HepG2 (cell line): Measurements from ENCODE around the gene SPRED2. TPM values are rescaled to one million over a fixed set of nuclear protein-coding genes. Genes with fewer than 3 reads are reported as not detected.

Experiments used
- ATAC-seq: fragments of 200-7000 bp; cut with Tn5 transposase; 3 replicates; pipeline ENCODE4 v1.9.1; 2020; ENCODE audit warnings: mild to moderate bottlenecking, moderate library complexity
- BruUV-seq: library from RNA; stranded (reverse); fragments of 400-500 nt; replicated peaks from 2 replicates; lab custom pipeline; 2021; lab: Mats Ljungman, UMichigan
- CTCF ChIA-PET: fragments of 300-600 bp; formaldehyde crosslinking; extraction: SDS; loops from one replicate; lab custom pipeline; 2021; ENCODE audit warnings: low total read pairs, inconsistent platforms, low intra/inter-chr PET ratio; lab: Yijun Ruan, JAX
- POLR2A ChIA-PET: fragments of 350-600 bp; sonication (Branson Sonifier 250); formaldehyde crosslinking; loops from one replicate; lab custom pipeline; 2020; ENCODE audit warnings: antibody characterized with exemption, inconsistent platforms; lab: Yijun Ruan, JAX
- DNase-seq: peaks from one replicate; pipeline ENCODE4 v3.0.0-alpha.2; 2015; ENCODE audit warnings: low spot score
- FAIRE-seq: peaks from 3 replicates; lab custom pipeline; 2011; peaks lifted over from hg19 to GRCh38; lab: Jason Lieb, UNC
- H2AFZ ChIP-seq: one replicate; pipeline ENCODE4 v1.6.1; 2011; ENCODE audit warnings: low read length, inconsistent platforms
- H3K27ac ChIP-seq: fragments of 300-600 bp; 3 replicates; pipeline ENCODE4 v1.8.0; 2011; ENCODE audit warnings: mixed run types, mild to moderate bottlenecking, mixed read lengths, low read length, inconsistent platforms; ENCODE audit not compliant: insufficient read depth; ENCODE audit errors: extremely low read length
- H3K27me3 ChIP-seq, 2 experiments: fragments of 200-600 bp in 1 of 2; 2 replicates in 1 of 2; 3 replicates in 1 of 2; pipeline versions ENCODE4 v1.6.0 to v1.8.0; 2011; ENCODE audit warnings: low read length in 2 of 2, mild to moderate bottlenecking in 2 of 2, moderate library complexity in 2 of 2, inconsistent platforms in 1 of 2; ENCODE audit not compliant: insufficient read depth in 2 of 2, control insufficient read depth in 1 of 2
- H3K36me3 ChIP-seq, 2 experiments: fragments of 200-600 bp in 1 of 2; replicated peaks in 1 of 2; 2 replicates in 1 of 2; 3 replicates in 1 of 2; pipeline versions ENCODE4 v1.5.1 to v1.8.0; 2011; ENCODE audit warnings: low read length in 2 of 2, inconsistent platforms in 1 of 2; ENCODE audit not compliant: insufficient read depth in 2 of 2, control insufficient read depth in 1 of 2
- H3K4me1 ChIP-seq: 2 replicates; pipeline ENCODE4 v1.5.1; 2012; ENCODE audit warnings: low read length, inconsistent platforms; ENCODE audit not compliant: insufficient read depth
- H3K4me2 ChIP-seq: 2 replicates; pipeline ENCODE4 v1.6.0; 2011; ENCODE audit warnings: low read depth, low read length, inconsistent platforms
- H3K4me3 ChIP-seq, 3 experiments: fragments of 200-600 bp in 1 of 3; sonication (generic), shearing (Covaris generic) in 1 of 3; replicated peaks in 1 of 3; 2 replicates each; pipeline ENCODE4 v1.5.1; 2011 to 2016; ENCODE audit warnings: low read length in 3 of 3, inconsistent platforms in 2 of 3, low read depth in 2 of 3, mild to moderate bottlenecking in 2 of 3, control low read depth in 1 of 3, mixed read lengths in 1 of 3; ENCODE audit not compliant: insufficient read depth in 1 of 3
- H3K79me2 ChIP-seq: one replicate; pipeline ENCODE4 v1.6.1; 2011; ENCODE audit warnings: low read length, inconsistent platforms; ENCODE audit not compliant: insufficient read depth
- H3K9ac ChIP-seq: 2 replicates; pipeline ENCODE4 v1.6.0; 2011; ENCODE audit warnings: mild to moderate bottlenecking, low read depth, low read length, inconsistent platforms; ENCODE audit not compliant: insufficient read depth
- H3K9me3 ChIP-seq: 2 replicates; pipeline ENCODE4 v1.5.1; 2012; ENCODE audit warnings: mild to moderate bottlenecking, low read length
- H4K20me1 ChIP-seq: 2 replicates; pipeline ENCODE4 v1.6.0; 2011; ENCODE audit warnings: inconsistent platforms, mild to moderate bottlenecking, low read length, moderate library complexity; ENCODE audit not compliant: insufficient read depth
- ATRX ChIP-seq: sonication (generic); formaldehyde crosslinking; IDR thresholded peaks from 2 replicates; pipeline ENCODE4 v1.4.0; 2020; ENCODE audit warnings: missing genetic modification reagents, borderline replicate concordance
- HOXA3 ChIP-seq: sonication (generic); formaldehyde crosslinking; IDR thresholded peaks from 2 replicates; pipeline ENCODE4 v1.5.0; 2020; ENCODE audit warnings: missing genetic modification reagents
- NFKBIZ ChIP-seq: IDR thresholded peaks from 2 replicates; pipeline ENCODE4 v1.6.1; 2018; ENCODE audit warnings: missing genetic modification reagents, missing compliant biosample characterization
- NONO ChIP-seq, 2 experiments: fragments of 450-650 bp in 1 of 2; sonication (generic) in 1 of 2; formaldehyde crosslinking in 1 of 2; IDR thresholded peaks in 1 of 2; conservative IDR thresholded peaks in 1 of 2; 2 replicates each; pipeline versions ENCODE4 v1.6.1 to v1.8.0; 2017 to 2022; ENCODE audit warnings: mild to moderate bottlenecking in 1 of 2, missing genetic modification reagents in 1 of 2, moderate library complexity in 1 of 2
- NPAS2 ChIP-seq: sonication (generic); formaldehyde crosslinking; IDR thresholded peaks from 2 replicates; pipeline ENCODE4 v1.8.0; 2022; ENCODE audit warnings: mild to moderate bottlenecking, missing genetic modification reagents, borderline replicate concordance
- SMAD3 ChIP-seq: sonication (generic); formaldehyde crosslinking; IDR thresholded peaks from 2 replicates; pipeline ENCODE4 v1.4.0; 2020; ENCODE audit warnings: missing genetic modification reagents
- SMYD3 ChIP-seq: sonication (generic); formaldehyde crosslinking; IDR thresholded peaks from 2 replicates; pipeline ENCODE4 v1.8.1; 2023; ENCODE audit warnings: mild to moderate bottlenecking, missing genetic modification reagents
- SP4 ChIP-seq: sonication (generic); formaldehyde crosslinking; IDR thresholded peaks from 2 replicates; pipeline ENCODE4 v1.8.1; 2023; ENCODE audit warnings: mild to moderate bottlenecking, missing genetic modification reagents
- SRF ChIP-seq: IDR thresholded peaks from 2 replicates; pipeline ENCODE4 v1.6.1; 2011; ENCODE audit warnings: mild to moderate bottlenecking, low read depth, low read length, moderate library complexity
- ZBTB39 ChIP-seq: sonication (generic); formaldehyde crosslinking; IDR thresholded peaks from 2 replicates; pipeline ENCODE4 v1.5.0; 2020; ENCODE audit warnings: missing genetic modification reagents
- ZBTB42 ChIP-seq: sonication (generic); formaldehyde crosslinking; IDR thresholded peaks from 2 replicates; pipeline ENCODE4 v1.5.0; 2020; ENCODE audit warnings: mild to moderate bottlenecking, missing genetic modification reagents
- ZNF10 ChIP-seq: sonication (generic); formaldehyde crosslinking; IDR thresholded peaks from 2 replicates; pipeline ENCODE4 v1.4.0; 2020; ENCODE audit warnings: mild to moderate bottlenecking, low read depth, missing genetic modification reagents, borderline replicate concordance
- ZNF12 ChIP-seq: sonication (generic); formaldehyde crosslinking; IDR thresholded peaks from 2 replicates; pipeline ENCODE4 v1.5.0; 2020; ENCODE audit warnings: missing genetic modification reagents
- ZNF224 ChIP-seq: sonication (generic); formaldehyde crosslinking; IDR thresholded peaks from 2 replicates; pipeline ENCODE4 v1.5.0; 2020; ENCODE audit warnings: mild to moderate bottlenecking, missing genetic modification reagents
- ZNF256 ChIP-seq: sonication (generic); formaldehyde crosslinking; conservative IDR thresholded peaks from 2 replicates; pipeline ENCODE4 v1.4.0; 2020; ENCODE audit warnings: missing genetic modification reagents
- ZNF33B ChIP-seq: sonication (generic); formaldehyde crosslinking; IDR thresholded peaks from 2 replicates; pipeline ENCODE4 v1.5.1; 2020; ENCODE audit warnings: mild to moderate bottlenecking, missing genetic modification reagents
- ZNF468 ChIP-seq: sonication (generic); formaldehyde crosslinking; IDR thresholded peaks from 2 replicates; pipeline ENCODE4 v1.8.0; 2022; ENCODE audit warnings: mild to moderate bottlenecking, moderate library complexity, missing genetic modification reagents
- ZNF563 ChIP-seq: sonication (generic); formaldehyde crosslinking; IDR thresholded peaks from 2 replicates; pipeline ENCODE4 v1.8.0; 2022; ENCODE audit warnings: mild to moderate bottlenecking, moderate library complexity, missing genetic modification reagents
- ZNF607 ChIP-seq: sonication (generic); formaldehyde crosslinking; IDR thresholded peaks from 2 replicates; pipeline ENCODE4 v1.5.1; 2020; ENCODE audit warnings: missing genetic modification reagents, mild to moderate bottlenecking, borderline replicate concordance
- ZNF749 ChIP-seq: sonication (generic); formaldehyde crosslinking; IDR thresholded peaks from 2 replicates; pipeline ENCODE4 v1.8.0; 2022; ENCODE audit warnings: mild to moderate bottlenecking, missing genetic modification reagents, moderate library complexity, borderline replicate concordance
- WGBS: methylation state at CpG from one replicate; pipeline ENCODE4 v1.1.6; 2017; ENCODE audit warnings: low lambda C conversion rate; 5-methylcytosine and 5-hydroxymethylcytosine counted together
- in situ Hi-C: cut with HindIII; loops from 2 replicates; pipeline ENCODE4 v1.10.0; 2017; ENCODE audit warnings: low pct_unique_long_range_greater_than_20kb; ENCODE audit not compliant: extremely low pct_ligation_motif_present
- intact Hi-C: fragments of 100-400 bp; cut with micrococcal nuclease; formaldehyde crosslinking; loops from one replicate; pipeline ENCODE4 v1.10.0; 2022; ENCODE audit not compliant: unreplicated experiment
- polyA plus RNA-seq, 8 experiments: library from polyadenylated mRNA; depleted of rRNA in 3 of 8; stranded (reverse) in 7 of 8; unstranded in 1 of 8; fragments of >200 nt; fragmentation: Illumina TruSeq in 4 of 8; extraction: Trizol in 4 of 8; gene quantifications; 2 replicates each; pipeline versions ENCODE4 v1.2.1 to v1.2.3, GENCODE V29; 2011 to 2016; ENCODE audit warnings: low read depth in 4 of 8, missing spikeins in 1 of 8, mixed read lengths in 1 of 8; ENCODE audit not compliant: insufficient read depth in 1 of 8
- total RNA-seq, 5 experiments: library from RNA; depleted of rRNA; stranded (reverse); fragments of >200 nt; fragmentation: Illumina TruSeq; extraction: Trizol; gene quantifications; 2 replicates each; pipeline ENCODE4 v1.2.3, GENCODE V29; 2016; ENCODE audit warnings: low read depth in 1 of 5

SPRED2 gene
- total and polyA plus RNA-seq, 2 of the 13 experiments (the other 11 are each of a cell fraction or from before 2014, with no cell fraction given): 13.0 to 37.0 TPM

- Histone ChIP-seq H3K9me3 (no peaks in the 10 kb centered on the region), H3K27me3 (no peaks in the 10 kb centered on the region), H3K4me1 (peaks cover 20% of the 10 kb centered on the region), H4K20me1 (no peaks in the 10 kb centered on the region), H3K36me3 (no peaks in the 10 kb centered on the region), H3K9ac (no peak overlapping the region), H3K4me2 (no peak overlapping the region), H3K4me3 (no peak overlapping the region), H2AFZ (no peak overlapping the region), H3K79me2 (no peaks in the 10 kb centered on the region), H3K27ac (no peak overlapping the region)
- ChIA-PET CTCF (no interaction called here), POLR2A (no interaction called here)
- FAIRE-seq (no peak), DNase-seq (no peak), ATAC-seq (no peak)
- 61% methylated on average over 12 of the region's 12 CpGs for WGBS
- no TSS peak for BruUV-seq
- TF ChIP-seq NONO (IDR thresholded peaks at IDR 0.05): no peak
- no peak for TF ChIP-seq NONO (CRISPR knock-in tag; conservative IDR thresholded peaks at IDR 0.05)
- no peak for TF ChIP-seq ZNF607
- no peak for TF ChIP-seq SP4
- no peak for TF ChIP-seq NFKBIZ
- no peak for TF ChIP-seq ZNF256 (CRISPR knock-in tag)
- no peak for TF ChIP-seq ZBTB42 (CRISPR knock-in tag)
- TF ChIP-seq HOXA3 (CRISPR knock-in tag): no peak
- TF ChIP-seq ZNF468 (CRISPR knock-in tag): no peak
- in situ Hi-C loops: no loop called here
- intact Hi-C loops: no loop called here
Measured at GRCh38 chr2:65479524-65479923, 47.1 kb upstream of the SPRED2 start.

DNA sequence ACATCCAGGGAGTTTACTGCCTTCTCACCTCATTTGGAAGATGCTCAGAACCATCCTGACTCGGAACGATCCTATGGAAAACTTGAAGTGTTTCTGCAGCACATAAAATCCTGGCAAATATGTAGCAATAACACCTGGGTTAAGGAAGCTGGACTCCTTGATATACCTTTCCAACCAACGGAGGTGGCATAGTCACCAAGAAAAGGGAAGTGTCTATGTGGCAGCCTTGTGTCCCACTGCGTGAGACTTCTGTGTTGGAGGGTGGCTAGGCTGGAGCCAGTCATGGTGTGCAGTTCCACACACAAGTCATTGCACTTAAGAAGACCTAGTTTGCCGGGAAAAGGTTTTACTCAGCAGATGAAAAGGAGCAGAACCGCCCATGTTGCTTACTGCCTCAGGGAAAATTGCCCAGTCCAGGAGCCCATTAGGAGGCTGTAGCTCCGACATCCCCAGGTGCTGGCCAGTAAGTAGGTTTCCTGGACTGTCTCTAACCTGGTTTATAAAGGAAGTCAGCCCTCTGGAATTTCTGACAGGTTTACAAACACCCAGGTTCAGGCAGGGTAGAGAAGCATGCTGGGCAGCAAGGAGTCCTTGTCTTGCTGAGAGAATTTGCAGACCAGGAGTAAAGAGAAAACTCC is 46.2 kb upstream of the SPRED2 start:
- Histone ChIP-seq H4K20me1 (no peaks in the 10 kb centered on the region), H3K9ac (no peak overlapping the region), H3K4me2 (no peak overlapping the region), H3K36me3 (no peaks in the 10 kb centered on the region), H3K27ac (no peak overlapping the region), H2AFZ (no peak overlapping the region), H3K27me3 (no peaks in the 10 kb centered on the region), H3K79me2 (no peaks in the 10 kb centered on the region), H3K9me3 (no peaks in the 10 kb centered on the region), H3K4me3 (no peak overlapping the region), H3K4me1 (peaks cover 13% of the 10 kb centered on the region)
- ChIA-PET POLR2A (no interaction called here), CTCF (no interaction called here)
- ATAC-seq: no peak
- intact Hi-C loops: no loop called here
- WGBS: 81% methylated on average over 7 of the region's 7 CpGs
- BruUV-seq: no TSS peak
- no peak for DNase-seq
- in situ Hi-C loops: no loop called here
- FAIRE-seq: no peak
- TF ChIP-seq ZNF12 (CRISPR knock-in tag): no peak
- no peak for TF ChIP-seq ATRX (CRISPR knock-in tag)
- no peak for TF ChIP-seq NPAS2 (CRISPR knock-in tag)
- no peak for TF ChIP-seq SMYD3 (CRISPR knock-in tag)
- no peak for TF ChIP-seq ZNF33B (CRISPR knock-in tag)
- no peak for TF ChIP-seq SMAD3 (CRISPR knock-in tag)
- no peak for TF ChIP-seq ZNF10 (CRISPR knock-in tag)
- no peak for TF ChIP-seq SRF
- no peak for TF ChIP-seq ZBTB39
- no peak for TF ChIP-seq ZNF563
- TF ChIP-seq ZNF749: no peak
- TF ChIP-seq ZNF224 (CRISPR knock-in tag): no peak
